ENCODE results near the gene METTL27.
A peak's percentile ranks its signal among the peaks of the same experiment; 100 is the strongest.
"Not testable (repeated sequence)": the region's sequence is repeated elsewhere in the genome, so short reads cannot be mapped to it uniquely, and the experiment has no call there.

METTL27 gene

GRCh38 chr7:73842067-73842976 lies at the start of gene METTL27:
Gene METTL27, minus strand, starts transcription at chr7:73842516. Its CDS starts 376 bp downstream, at chr7:73842140.
- H3K4me3 ChIP-seq (ENCODE audit: low read depth, low read length) = peak within 1 kb of the TSS; percentile 79
- H3K27me3 ChIP-seq (ENCODE audit: control insufficient read depth, insufficient read depth, low read length) = no peaks in the 10 kb centered on the region
- H3K27ac ChIP-seq (ENCODE audit: low read depth, low read length) = no peak within 1 kb of the TSS; the same call in 1 of the 2 replicates
- no peaks in the 10 kb centered on the region for H3K36me3 ChIP-seq (ENCODE audit: control insufficient read depth, insufficient read depth, low read length)
- peaks cover 10% of the 10 kb centered on the region; the same call in 1 of the 2 replicates for H3K4me1 ChIP-seq (ENCODE audit: control insufficient read depth, insufficient read depth, low read length)
- no peaks in the 10 kb centered on the region for H3K9me3 ChIP-seq (ENCODE audit: control insufficient read depth, insufficient read depth, low read depth, low read length)
- peak within 1 kb of the TSS; percentile 69 for H3K9ac ChIP-seq (ENCODE audit: low read length)

- no peak overlapping the region for H3K4me3 ChIP-seq (ENCODE audit: low read depth, low read length)
- no peak overlapping the region for H3K27ac ChIP-seq (ENCODE audit: low read depth, low read length)
- no peak overlapping the region for H3K9ac ChIP-seq (ENCODE audit: low read length)
- H3K9me3 ChIP-seq (ENCODE audit: control insufficient read depth, insufficient read depth, low read depth, low read length) = peaks cover 9% of the 10 kb centered on the region
- H3K4me1 ChIP-seq (ENCODE audit: control insufficient read depth, insufficient read depth, low read length) = peaks cover 15% of the 10 kb centered on the region; the same call in 1 of the 2 replicates
- H3K36me3 ChIP-seq (ENCODE audit: control insufficient read depth, insufficient read depth, low read length) = no peaks in the 10 kb centered on the region
- H3K27me3 ChIP-seq (ENCODE audit: control insufficient read depth, insufficient read depth, low read length) = peaks cover 3% of the 10 kb centered on the region; the same call in 1 of the 2 replicates
Observed at GRCh38 chr7:73891178-73891885, 49.0 kb upstream of the METTL27 start.

GRCh38 chr7:73890555-73891147 lies 48.3 kb upstream of the METTL27 start:
- Histone ChIP-seq H3K27me3 (ENCODE audit: control insufficient read depth, insufficient read depth, low read length) (peaks cover 3% of the 10 kb centered on the region; the same call in 1 of the 2 replicates), H3K4me1 (ENCODE audit: control insufficient read depth, insufficient read depth, low read length) (peaks cover 18% of the 10 kb centered on the region; the same call in 1 of the 2 replicates), H3K9ac (ENCODE audit: low read length) (no peak overlapping the region), H3K9me3 (ENCODE audit: control insufficient read depth, insufficient read depth, low read depth, low read length) (peaks cover 4% of the 10 kb centered on the region), H3K36me3 (ENCODE audit: control insufficient read depth, insufficient read depth, low read length) (no peaks in the 10 kb centered on the region), H3K4me3 (ENCODE audit: low read depth, low read length) (no peak overlapping the region), H3K27ac (ENCODE audit: low read depth, low read length) (no peak overlapping the region)

GRCh38 chr7:73888959-73889358 lies 46.6 kb upstream of the METTL27 start:
- H3K4me1 ChIP-seq (ENCODE audit: control insufficient read depth, insufficient read depth, low read length) = peaks cover 18% of the 10 kb centered on the region; the same call in 1 of the 2 replicates
- peaks cover 3% of the 10 kb centered on the region; the same call in 1 of the 2 replicates for H3K27me3 ChIP-seq (ENCODE audit: control insufficient read depth, insufficient read depth, low read length)
- no peak overlapping the region for H3K9ac ChIP-seq (ENCODE audit: low read length)
- no peaks in the 10 kb centered on the region for H3K36me3 ChIP-seq (ENCODE audit: control insufficient read depth, insufficient read depth, low read length)
- no peak overlapping the region for H3K4me3 ChIP-seq (ENCODE audit: low read depth, low read length)
- no peak overlapping the region for H3K27ac ChIP-seq (ENCODE audit: low read depth, low read length)
- H3K9me3 ChIP-seq (ENCODE audit: control insufficient read depth, insufficient read depth, low read depth, low read length) = no peaks in the 10 kb centered on the region

- H3K4me1 ChIP-seq (ENCODE audit: control insufficient read depth, insufficient read depth, low read length) = peaks cover 18% of the 10 kb centered on the region; the same call in 1 of the 2 replicates
- no peak overlapping the region for H3K27ac ChIP-seq (ENCODE audit: low read depth, low read length)
Observed at GRCh38 chr7:73887762-73888161, 45.4 kb upstream of the METTL27 start.

GRCh38 chr7:73885975-73886798 lies 43.9 kb upstream of the METTL27 start:
- Histone ChIP-seq H3K4me1 (ENCODE audit: control insufficient read depth, insufficient read depth, low read length) (peaks cover 18% of the 10 kb centered on the region; the same call in 1 of the 2 replicates), H3K27me3 (ENCODE audit: control insufficient read depth, insufficient read depth, low read length) (peaks cover 6% of the 10 kb centered on the region; the same call in 1 of the 2 replicates), H3K9ac (ENCODE audit: low read length) (no peak overlapping the region), H3K27ac (ENCODE audit: low read depth, low read length) (no peak overlapping the region), H3K4me3 (ENCODE audit: low read depth, low read length) (no peak overlapping the region), H3K36me3 (ENCODE audit: control insufficient read depth, insufficient read depth, low read length) (no peaks in the 10 kb centered on the region), H3K9me3 (ENCODE audit: control insufficient read depth, insufficient read depth, low read depth, low read length) (no peaks in the 10 kb centered on the region)

More at GRCh38 chr7:73887762-73888161, 45.4 kb upstream of the METTL27 start:
- Histone ChIP-seq H3K9ac (ENCODE audit: low read length) (no peak overlapping the region), H3K27me3 (ENCODE audit: control insufficient read depth, insufficient read depth, low read length) (peaks cover 4% of the 10 kb centered on the region; the same call in 1 of the 2 replicates), H3K4me3 (ENCODE audit: low read depth, low read length) (no peak overlapping the region), H3K36me3 (ENCODE audit: control insufficient read depth, insufficient read depth, low read length) (no peaks in the 10 kb centered on the region), H3K9me3 (ENCODE audit: control insufficient read depth, insufficient read depth, low read depth, low read length) (no peaks in the 10 kb centered on the region)

- H3K9me3 ChIP-seq (ENCODE audit: control insufficient read depth, insufficient read depth, low read depth, low read length) = no peaks in the 10 kb centered on the region
- H3K27ac ChIP-seq (ENCODE audit: low read depth, low read length) = no peak overlapping the region
- H3K27me3 ChIP-seq (ENCODE audit: control insufficient read depth, insufficient read depth, low read length) = peaks cover 6% of the 10 kb centered on the region; the same call in 1 of the 2 replicates
- H3K4me3 ChIP-seq (ENCODE audit: low read depth, low read length) = no peak overlapping the region
- peaks cover 18% of the 10 kb centered on the region; the same call in 1 of the 2 replicates for H3K4me1 ChIP-seq (ENCODE audit: control insufficient read depth, insufficient read depth, low read length)
- no peaks in the 10 kb centered on the region for H3K36me3 ChIP-seq (ENCODE audit: control insufficient read depth, insufficient read depth, low read length)
- no peak overlapping the region for H3K9ac ChIP-seq (ENCODE audit: low read length)
Observed at GRCh38 chr7:73885433-73885974, 43.2 kb upstream of the METTL27 start.

- not testable (repeated sequence) for H3K36me3 ChIP-seq (ENCODE audit: control insufficient read depth, insufficient read depth, low read length); H3K9me3 ChIP-seq (ENCODE audit: control insufficient read depth, insufficient read depth, low read depth, low read length); H3K4me3 ChIP-seq (ENCODE audit: low read depth, low read length); H3K27ac ChIP-seq (ENCODE audit: low read depth, low read length); H3K27me3 ChIP-seq (ENCODE audit: control insufficient read depth, insufficient read depth, low read length); H3K9ac ChIP-seq (ENCODE audit: low read length)
- H3K4me1 ChIP-seq (ENCODE audit: control insufficient read depth, insufficient read depth, low read length) = peaks cover 22% of the 10 kb centered on the region; the same call in 1 of the 2 replicates
Observed at GRCh38 chr7:73884867-73885422, 42.6 kb upstream of the METTL27 start.

- H3K36me3 ChIP-seq (ENCODE audit: control insufficient read depth, insufficient read depth, low read length) = no peaks in the 10 kb centered on the region
- peaks cover 3% of the 10 kb centered on the region; the same call in 1 of the 2 replicates for H3K27me3 ChIP-seq (ENCODE audit: control insufficient read depth, insufficient read depth, low read length)
- H3K9ac ChIP-seq (ENCODE audit: low read length) = no peak overlapping the region
- no peak overlapping the region for H3K27ac ChIP-seq (ENCODE audit: low read depth, low read length)
- H3K9me3 ChIP-seq (ENCODE audit: control insufficient read depth, insufficient read depth, low read depth, low read length) = no peaks in the 10 kb centered on the region
- H3K4me1 ChIP-seq (ENCODE audit: control insufficient read depth, insufficient read depth, low read length) = peaks cover 20% of the 10 kb centered on the region; the same call in 1 of the 2 replicates
- H3K4me3 ChIP-seq (ENCODE audit: low read depth, low read length) = no peak overlapping the region
Observed at GRCh38 chr7:73882047-73882402, 39.7 kb upstream of the METTL27 start.
